Measurements from ENCODE around the gene ARRDC4. TPM values are rescaled to one million over a fixed set of nuclear protein-coding genes. Genes with fewer than 3 reads are reported as not detected.

The ARRDC4 gene
- total and polyA plus RNA-seq, 7 donors: 13.1 to 32.6 (median 25.2) TPM

GRCh38 chr15:97961067-97961954, 808 bp downstream of the ARRDC4 start:
- no peaks in the 10 kb centered on the region for H3K27me3 ChIP-seq (ENCODE audit: insufficient read depth in 3 of 3, low read length in 2 of 3)
- peak overlapping the region; percentile 95 for H3K27ac ChIP-seq
- 5 to 9% (median 8%) methylated on average over 30 to 48 of the region's 48 CpGs for WGBS, 3 donors
- peak overlapping the region; percentile 94 for H3K4me3 ChIP-seq
- peak; percentile 69 to 81 for DNase-seq
- TF ChIP-seq CTCF (IDR thresholded peaks at IDR 0.05): no peak
- H3K36me3 ChIP-seq (ENCODE audit: insufficient read depth in 1 of 2, low read depth in 1 of 2): peaks cover 0 to 10% of the 10 kb centered on the region in 2 donors
- peaks cover 11% of the 10 kb centered on the region for H3K4me1 ChIP-seq
- intact Hi-C loops (cut with DNase I): no loop called here
- no peaks in the 10 kb centered on the region for H3K9me3 ChIP-seq
- ATAC-seq: peak in 1 of 4 donors; percentile 16

DNA sequence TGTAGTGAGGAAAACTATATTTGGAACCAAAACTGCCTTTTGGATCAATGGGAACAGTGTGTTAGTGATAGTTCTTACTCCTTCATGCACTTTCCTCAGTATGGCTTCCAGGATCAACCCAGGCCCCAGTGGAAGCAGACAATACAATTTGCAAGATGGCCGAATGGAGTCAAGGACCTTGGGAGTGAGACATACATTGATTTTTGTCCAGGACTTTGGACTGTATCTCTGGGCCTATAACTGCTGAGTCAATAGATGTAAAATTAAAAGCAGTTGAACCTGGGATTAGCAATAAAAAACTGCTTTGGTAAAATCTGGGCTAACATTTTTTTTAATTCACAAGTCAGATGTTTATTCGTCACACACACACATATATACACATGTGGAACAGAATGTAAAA, 1.8 kb downstream of the ARRDC4 start:
- no peak overlapping the region for H3K27ac ChIP-seq
- H3K4me3 ChIP-seq: peak overlapping the region; percentile 94
- ATAC-seq: no peak
- intact Hi-C loops (cut with DNase I): no loop called here
- no peaks in the 10 kb centered on the region for H3K27me3 ChIP-seq (ENCODE audit: insufficient read depth in 3 of 3, low read length in 2 of 3)
- peaks cover 11% of the 10 kb centered on the region for H3K4me1 ChIP-seq
- no peak for DNase-seq
- WGBS, 3 donors: 90 to 94% (median 93%) methylated on average over 2 of the region's 2 CpGs
- H3K9me3 ChIP-seq: no peaks in the 10 kb centered on the region
- no peak for TF ChIP-seq CTCF (IDR thresholded peaks at IDR 0.05)
- H3K36me3 ChIP-seq (ENCODE audit: insufficient read depth in 1 of 2, low read depth in 1 of 2): peaks cover 0 to 20% of the 10 kb centered on the region in 2 donors

DNA sequence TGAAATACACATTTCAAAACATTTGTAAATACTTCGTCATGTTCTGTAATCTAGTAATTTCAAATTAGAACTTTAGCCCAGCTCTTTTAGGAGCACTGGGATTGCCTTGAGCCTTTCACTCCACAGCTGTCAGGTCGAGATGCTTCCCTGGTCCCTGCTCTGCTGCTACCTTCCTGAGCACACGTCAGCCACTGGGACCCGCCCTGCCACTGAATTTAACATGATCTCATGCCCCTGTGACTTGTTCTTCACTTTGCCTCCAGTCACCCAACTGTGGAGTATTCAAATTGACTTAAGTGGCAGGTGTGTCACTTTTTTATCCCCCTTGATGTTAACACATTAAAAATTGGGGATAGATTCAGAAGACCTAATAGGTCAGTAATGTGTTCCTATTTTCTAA, 3.3 kb downstream of the ARRDC4 start:
- Histone ChIP-seq H3K36me3 (ENCODE audit: insufficient read depth in 1 of 2, low read depth in 1 of 2) (peaks cover 0 to 33% of the 10 kb centered on the region in 2 donors), H3K27ac (no peak overlapping the region), H3K4me3 (no peak overlapping the region), H3K4me1 (peaks cover 11% of the 10 kb centered on the region), H3K9me3 (no peaks in the 10 kb centered on the region), H3K27me3 (ENCODE audit: insufficient read depth in 3 of 3, low read length in 2 of 3) (no peaks in the 10 kb centered on the region)
- TF ChIP-seq CTCF (IDR thresholded peaks at IDR 0.05): no peak
- DNase-seq: no peak
- intact Hi-C loops (cut with DNase I): no loop called here
- WGBS, 3 donors: 55 to 60% (median 57%) methylated on average over 4 of the region's 4 CpGs
- no peak for ATAC-seq

- Histone ChIP-seq H3K4me3 (no peak overlapping the region), H3K4me1 (peaks cover 4% of the 10 kb centered on the region), H3K36me3 (ENCODE audit: insufficient read depth in 1 of 2, low read depth in 1 of 2) (peaks cover 8 to 57% of the 10 kb centered on the region in 2 donors), H3K27me3 (ENCODE audit: insufficient read depth in 3 of 3, low read length in 2 of 3) (no peaks in the 10 kb centered on the region), H3K27ac (no peak overlapping the region), H3K9me3 (no peaks in the 10 kb centered on the region)
- TF ChIP-seq CTCF (IDR thresholded peaks at IDR 0.05): no peak
- WGBS, 3 donors: 68 to 73% (median 70%) methylated on average over 2 of the region's 2 CpGs
- intact Hi-C loops (cut with DNase I): no loop called here
- ATAC-seq (no peak), DNase-seq (no peak)
Measured at GRCh38 chr15:97966246-97966645, 5.7 kb downstream of the ARRDC4 start.
